GM18867 (cell line): Measurements from ENCODE around the gene KCNMA1.
A peak's percentile ranks its signal among the peaks of the same experiment; 100 is the strongest.

Source experiments
- ATAC-seq: cut with Tn5 transposase; IDR thresholded peaks from one replicate; pipeline ENCODE4 v1.9.1; 2021; ENCODE audit warnings: mild to moderate bottlenecking, moderate library complexity; ENCODE audit not compliant: unreplicated experiment

Gene KCNMA1

GRCh38 chr10:77513781-77514331, 123.8 kb downstream of the KCNMA1 start:
- no peak for ATAC-seq

- no peak for ATAC-seq
Measured at GRCh38 chr10:77513220-77513619, 124.4 kb downstream of the KCNMA1 start.

GRCh38 chr10:77512219-77512578, 125.4 kb downstream of the KCNMA1 start:
- ATAC-seq, result no peak

GRCh38 chr10:77511498-77512218, 126.0 kb downstream of the KCNMA1 start:
- no peak for ATAC-seq

GRCh38 chr10:77510695-77511094, 126.9 kb downstream of the KCNMA1 start:
- ATAC-seq, result no peak

- ATAC-seq, result no peak
Measured at GRCh38 chr10:77510294-77510693, 127.3 kb downstream of the KCNMA1 start.

GRCh38 chr10:77509391-77509790, 128.2 kb downstream of the KCNMA1 start:
- no peak for ATAC-seq

- ATAC-seq, result no peak
Measured at GRCh38 chr10:77507291-77507880, 130.2 kb downstream of the KCNMA1 start.

GRCh38 chr10:77506517-77507200, 130.9 kb downstream of the KCNMA1 start:
- no peak for ATAC-seq

GRCh38 chr10:77505431-77506334, 131.9 kb downstream of the KCNMA1 start:
- no peak for ATAC-seq

- ATAC-seq, result no peak
Measured at GRCh38 chr10:77504873-77505257, 132.7 kb downstream of the KCNMA1 start.

GRCh38 chr10:77504196-77504872, 133.3 kb downstream of the KCNMA1 start:
- ATAC-seq, result no peak

GRCh38 chr10:77501846-77502261, 135.8 kb downstream of the KCNMA1 start:
- no peak for ATAC-seq

GRCh38 chr10:77501152-77501845, 136.3 kb downstream of the KCNMA1 start:
- peak; percentile 13 for ATAC-seq

GRCh38 chr10:77500754-77501151, 136.9 kb downstream of the KCNMA1 start:
- peak; percentile 88 for ATAC-seq

- no peak for ATAC-seq
Measured at GRCh38 chr10:77498829-77499228, 138.8 kb downstream of the KCNMA1 start.

GRCh38 chr10:77498210-77498609, 139.4 kb downstream of the KCNMA1 start:
- no peak for ATAC-seq

GRCh38 chr10:77497748-77498147, 139.9 kb downstream of the KCNMA1 start:
- no peak for ATAC-seq

GRCh38 chr10:77496941-77497420, 140.6 kb downstream of the KCNMA1 start:
- ATAC-seq, result no peak
